Fibroblast of mammary gland (primary cell): ENCODE data around the gene FHIT.

Experiments used
- DNase-seq: peaks from one replicate; pipeline ENCODE4 v3.0.0-alpha.2; 2010; ENCODE audit warnings: low read depth
- H3K4me3 ChIP-seq: 2 replicates; pipeline ENCODE4 v1.5.1; 2011; ENCODE audit warnings: low read depth, mild to moderate bottlenecking, low read length, moderate library complexity; ENCODE audit not compliant: control insufficient read depth
- CTCF ChIP-seq: conservative IDR thresholded peaks from 2 replicates; pipeline ENCODE4 v1.5.1; 2011; ENCODE audit warnings: low read depth, low read length, inconsistent platforms; ENCODE audit not compliant: control insufficient read depth, insufficient read depth

The FHIT gene

GRCh38 chr3:60855250-60855649, 396.0 kb downstream of the FHIT start:
- no peak for DNase-seq
- H3K4me3 ChIP-seq: no peak overlapping the region
- no peak for TF ChIP-seq CTCF

GRCh38 chr3:60854791-60855190, 396.5 kb downstream of the FHIT start:
- H3K4me3 ChIP-seq: no peak overlapping the region
- TF ChIP-seq CTCF: no peak
- peak; percentile 5 for DNase-seq

- DNase-seq: no peak
- no peak overlapping the region for H3K4me3 ChIP-seq
- no peak for TF ChIP-seq CTCF
Measured at GRCh38 chr3:60847791-60848190, 403.5 kb downstream of the FHIT start.

GRCh38 chr3:60844256-60844655, 407.0 kb downstream of the FHIT start:
- TF ChIP-seq CTCF: no peak
- H3K4me3 ChIP-seq: no peak overlapping the region
- DNase-seq: no peak

DNA sequence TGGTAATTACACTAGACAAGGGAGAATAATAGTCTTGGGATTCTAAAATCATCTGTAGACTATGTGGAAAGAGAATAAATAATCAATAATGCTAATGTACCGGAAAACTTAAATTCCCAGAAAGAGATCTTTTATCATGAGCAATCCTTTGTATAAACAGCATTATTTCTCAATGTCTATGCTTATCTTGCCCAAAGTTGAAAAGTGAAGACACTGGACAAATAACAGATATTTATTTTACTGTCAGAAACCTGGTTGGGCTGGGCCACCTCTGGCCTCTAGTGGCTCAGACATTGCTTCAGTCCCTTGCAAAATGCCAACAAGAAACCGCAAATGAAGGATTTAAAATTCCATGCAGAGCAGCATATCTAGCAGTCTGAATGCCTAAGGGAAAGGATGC, 409.9 kb downstream of the FHIT start:
- H3K4me3 ChIP-seq: no peak overlapping the region
- peak; percentile 11 for DNase-seq
- TF ChIP-seq CTCF: no peak

GRCh38 chr3:60839246-60839645, 412.0 kb downstream of the FHIT start:
- H3K4me3 ChIP-seq: no peak overlapping the region
- peak; percentile 0 for DNase-seq
- no peak for TF ChIP-seq CTCF

DNA sequence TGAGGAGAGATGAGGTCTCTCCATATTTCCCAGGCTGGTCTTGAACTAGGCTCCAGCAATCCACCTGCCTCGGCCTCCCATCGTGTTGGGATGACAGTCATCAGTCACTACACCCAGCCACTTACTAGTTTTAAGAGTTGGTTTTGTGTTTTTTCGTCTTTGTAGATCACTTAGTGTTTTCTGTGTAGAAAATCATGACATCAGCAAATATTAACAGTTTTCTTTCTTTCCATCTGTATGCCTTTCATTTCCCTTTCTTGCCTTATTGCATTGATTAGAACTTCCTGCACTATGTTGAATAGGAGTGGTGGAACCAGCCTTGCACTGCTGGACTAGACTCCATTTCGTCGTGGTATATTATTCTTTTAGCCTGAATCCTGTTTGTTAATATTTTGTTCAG, 415.5 kb downstream of the FHIT start:
- no peak for DNase-seq
- TF ChIP-seq CTCF: no peak
- H3K4me3 ChIP-seq: no peak overlapping the region
